LNCaP clone FGC (cell line): ENCODE data around the gene TNNT2.

ENCODE experiments used
- DNase-seq: peaks from one replicate; pipeline ENCODE4 v3.0.0-alpha.2; 2011; ENCODE audit warnings: low read depth
- H3K4me3 ChIP-seq: 2 replicates; pipeline ENCODE4 v1.5.1; 2011; ENCODE audit warnings: mild to moderate bottlenecking, low read depth, low read length, control low read depth
- CTCF ChIP-seq: IDR thresholded peaks from 2 replicates; pipeline ENCODE4 v1.5.1; 2012; ENCODE audit warnings: mild to moderate bottlenecking; ENCODE audit not compliant: control insufficient read depth, insufficient read depth; ENCODE audit errors: extremely low read depth

Gene TNNT2

GRCh38 chr1:201355471-201355870 lies 22.0 kb downstream of the TNNT2 start:
- TF ChIP-seq CTCF = no peak
- DNase-seq = no peak

GRCh38 chr1:201354901-201355295 lies 22.6 kb downstream of the TNNT2 start:
- H3K4me3 ChIP-seq = no peak overlapping the region
- no peak for DNase-seq
- no peak for TF ChIP-seq CTCF

More at GRCh38 chr1:201355471-201355870, 22.0 kb downstream of the TNNT2 start:
- H3K4me3 ChIP-seq = no peak overlapping the region

- TF ChIP-seq CTCF = no peak
- no peak for DNase-seq
- no peak overlapping the region for H3K4me3 ChIP-seq
Measured at GRCh38 chr1:201354151-201354900, 23.2 kb downstream of the TNNT2 start.

- H3K4me3 ChIP-seq = no peak overlapping the region
- no peak for DNase-seq
Measured at GRCh38 chr1:201353186-201353940, 24.1 kb downstream of the TNNT2 start.

GRCh38 chr1:201351617-201352016 lies 25.9 kb downstream of the TNNT2 start:
- TF ChIP-seq CTCF = no peak
- H3K4me3 ChIP-seq = no peak overlapping the region
- DNase-seq = no peak

More at GRCh38 chr1:201353186-201353940, 24.1 kb downstream of the TNNT2 start:
- no peak for TF ChIP-seq CTCF

- H3K4me3 ChIP-seq = no peak overlapping the region
- TF ChIP-seq CTCF = no peak
- no peak for DNase-seq
Measured at GRCh38 chr1:201350884-201351283, 26.6 kb downstream of the TNNT2 start.

GRCh38 chr1:201350361-201350725 lies 27.1 kb downstream of the TNNT2 start:
- DNase-seq = no peak
- no peak for TF ChIP-seq CTCF
- H3K4me3 ChIP-seq = no peak overlapping the region
